NCI-H146 treated with DMSO at 0.1 percent for 48 hours (cell line): Measurements from ENCODE around the gene FGR.
"Not testable (repeated sequence)": the region's sequence is repeated elsewhere in the genome, so short reads cannot be mapped to it uniquely, and the experiment has no call there.

Experiments
- DNase-seq: peaks from one replicate; lab custom pipeline; 2025; ENCODE audit not compliant: unreplicated experiment; lab: John Stamatoyannopoulos, UW

Gene FGR

GRCh38 chr1:27635396-27636142 is 584 bp upstream of the FGR start:
- no peak for DNase-seq

- DNase-seq, result no peak
Measured at GRCh38 chr1:27634177-27634984, 604 bp downstream of the FGR start.

- DNase-seq, result no peak
Measured at GRCh38 chr1:27633640-27634176, 1.3 kb downstream of the FGR start.

GRCh38 chr1:27633298-27633610 is 1.7 kb downstream of the FGR start:
- no peak for DNase-seq

GRCh38 chr1:27632387-27633297 is 2.3 kb downstream of the FGR start:
- no peak for DNase-seq

GRCh38 chr1:27630859-27631491 is 4.0 kb downstream of the FGR start:
- DNase-seq, result no peak

GRCh38 chr1:27628712-27629111 is 6.3 kb downstream of the FGR start:
- DNase-seq, result no peak

GRCh38 chr1:27627733-27628132 is 7.3 kb downstream of the FGR start:
- DNase-seq, result not testable (repeated sequence)

GRCh38 chr1:27627061-27627460 is 7.9 kb downstream of the FGR start:
- DNase-seq, result no peak

GRCh38 chr1:27626031-27626935 is 8.7 kb downstream of the FGR start:
- DNase-seq, result no peak

- DNase-seq, result no peak
Measured at GRCh38 chr1:27624467-27625178, 10.4 kb downstream of the FGR start.

- no peak for DNase-seq
Measured at GRCh38 chr1:27623327-27624212, 11.4 kb downstream of the FGR start.

- no peak for DNase-seq
Measured at GRCh38 chr1:27622828-27623227, 12.2 kb downstream of the FGR start.

GRCh38 chr1:27621051-27621920 is 13.7 kb downstream of the FGR start:
- no peak for DNase-seq

- not testable (repeated sequence) for DNase-seq
Measured at GRCh38 chr1:27619782-27620438, 15.1 kb downstream of the FGR start.

GRCh38 chr1:27618341-27619082 is 16.5 kb downstream of the FGR start:
- no peak for DNase-seq
